Uterus (tissue), 4 donors: Measurements from ENCODE around the gene TMEM185B. TPM values are rescaled to one million over a fixed set of nuclear protein-coding genes. Genes with fewer than 3 reads are reported as not detected.
"Not testable (repeated sequence)": the region's sequence is repeated elsewhere in the genome, so short reads cannot be mapped to it uniquely, and the experiment has no call there.

Source experiments
- DNase-seq, 2 donors: peaks; one replicate each; pipeline ENCODE4 v3.0.0-alpha.2; 2019 to 2020
- H3K27ac ChIP-seq, 2 donors: fragments of 200-600 bp; sonication (generic); 1 replicate in 1 of 2; 2 replicates in 1 of 2; pipeline ENCODE4 v1.5.1; 2016 to 2018
- H3K27me3 ChIP-seq, 2 donors: fragments of 200-600 bp; sonication (generic); one replicate each; pipeline ENCODE4 v1.5.1; 2018 to 2019; ENCODE audit warnings: control low read depth in 1 of 2
- H3K36me3 ChIP-seq, 2 donors: fragments of 200-600 bp; sonication (generic); one replicate each; pipeline ENCODE4 v1.5.1; 2019; ENCODE audit warnings: control low read depth in 1 of 2
- H3K4me1 ChIP-seq, 2 donors: fragments of 200-600 bp; sonication (generic); one replicate each; pipeline ENCODE4 v1.5.1; 2018 to 2019; ENCODE audit warnings: control low read depth in 1 of 2
- H3K4me3 ChIP-seq, 2 donors: fragments of 200-600 bp; sonication (generic); 1 replicate in 1 of 2; 2 replicates in 1 of 2; pipeline ENCODE4 v1.5.1; 2018 to 2019; ENCODE audit warnings: mild to moderate bottlenecking in 1 of 2
- H3K9me3 ChIP-seq, 2 donors: fragments of 200-600 bp; sonication (generic); one replicate each; pipeline ENCODE4 v1.5.1; 2019; ENCODE audit warnings: control low read depth in 1 of 2
- CTCF ChIP-seq, 4 experiments: fragments of 200-600 bp in 2 of 4; fragments of 450-650 bp in 2 of 4; sonication (generic) in 2 of 4; IDR thresholded peaks; one replicate each; pipeline ENCODE4 v1.5.1; 2016 to 2019; ENCODE audit warnings: antibody characterized with exemption in 4 of 4, mild to moderate bottlenecking in 2 of 4, moderate library complexity in 1 of 4
- POLR2A ChIP-seq, 2 donors: fragments of 450-650 bp; IDR thresholded peaks; one replicate each; pipeline ENCODE4 v1.6.1; 2016; ENCODE audit warnings: antibody characterized with exemption in 2 of 2, mild to moderate bottlenecking in 1 of 2, moderate library complexity in 1 of 2
- intact Hi-C: fragments of 100-400 bp; cut with DNase I; formaldehyde crosslinking; loops from one replicate; pipeline ENCODE4 v1.15.1; 2023; ENCODE audit warnings: low total_unique reads
- total RNA-seq, 4 donors: library from RNA; depleted of rRNA in 3 of 4; stranded (reverse); fragments of >200 nt in 3 of 4; gene quantifications; one replicate each; pipeline versions ENCODE4 v1.1.0 to v1.2.4, GENCODE V29; 2014 to 2023
- donor health status: DM: yes; HTN: yes; CAD: no.

Gene TMEM185B
- total RNA-seq, 4 donors from 2014 or later, result 11.5 to 34.6 (median 22.0) TPM

GRCh38 chr2:120237491-120237902 is 14.3 kb upstream of the TMEM185B start:
- intact Hi-C loops, result no loop called here
- no peak for DNase-seq
- TF ChIP-seq POLR2A (IDR thresholded peaks at IDR 0.05), result no peak
- no peak for TF ChIP-seq CTCF (IDR thresholded peaks at IDR 0.05)
- Histone ChIP-seq H3K27ac (no peak overlapping the region), H3K4me3 (no peak overlapping the region), H3K4me1 (no peaks in the 10 kb centered on the region), H3K27me3 (no peaks in the 10 kb centered on the region), H3K9me3 (no peaks in the 10 kb centered on the region), H3K36me3 (no peaks in the 10 kb centered on the region)

GRCh38 chr2:120236791-120237190 is 13.6 kb upstream of the TMEM185B start:
- DNase-seq, result no peak
- no peak for TF ChIP-seq POLR2A (IDR thresholded peaks at IDR 0.05)
- TF ChIP-seq CTCF (IDR thresholded peaks at IDR 0.05), result no peak
- no peaks in the 10 kb centered on the region for H3K4me1 ChIP-seq
- H3K27me3 ChIP-seq, result no peaks in the 10 kb centered on the region
- H3K4me3 ChIP-seq, result no peak overlapping the region
- H3K36me3 ChIP-seq, result no peaks in the 10 kb centered on the region
- H3K27ac ChIP-seq, result no peak overlapping the region
- no peaks in the 10 kb centered on the region for H3K9me3 ChIP-seq
- intact Hi-C loops, result no loop called here

- no peak for TF ChIP-seq POLR2A (IDR thresholded peaks at IDR 0.05)
- TF ChIP-seq CTCF (IDR thresholded peaks at IDR 0.05), result no peak
- intact Hi-C loops, result no loop called here
Observed at GRCh38 chr2:120236316-120236715, 13.1 kb upstream of the TMEM185B start.

DNA sequence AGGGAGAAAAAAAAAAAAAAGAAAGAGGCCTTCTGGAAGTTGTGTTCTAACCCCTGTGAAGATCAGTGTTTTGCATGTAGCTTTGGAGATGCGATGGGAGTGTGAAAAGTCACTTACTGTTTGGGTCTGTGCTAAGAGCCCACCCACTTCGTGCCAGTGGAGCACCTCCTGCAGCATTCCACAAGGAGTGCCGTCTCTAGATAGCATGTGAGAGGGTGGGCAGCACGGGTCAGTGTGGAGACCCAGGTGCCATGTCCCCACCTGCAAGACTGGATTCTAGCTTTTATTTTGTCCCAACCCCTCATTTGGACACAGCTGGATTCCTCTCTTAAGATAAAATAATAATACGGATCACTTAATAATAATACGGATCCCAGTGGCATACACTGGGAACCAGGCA is 12.5 kb upstream of the TMEM185B start:
- TF ChIP-seq POLR2A (IDR thresholded peaks at IDR 0.05) (no peak), CTCF (IDR thresholded peaks at IDR 0.05) (no peak)
- Histone ChIP-seq H3K27ac (no peak overlapping the region), H3K36me3 (no peaks in the 10 kb centered on the region), H3K27me3 (no peaks in the 10 kb centered on the region), H3K9me3 (no peaks in the 10 kb centered on the region), H3K4me3 (no peak overlapping the region), H3K4me1 (no peaks in the 10 kb centered on the region)
- intact Hi-C loops, result no loop called here
- DNase-seq, result no peak

More at GRCh38 chr2:120236316-120236715, 13.1 kb upstream of the TMEM185B start:
- DNase-seq, result no peak
- Histone ChIP-seq H3K4me3 (no peak overlapping the region), H3K9me3 (no peaks in the 10 kb centered on the region), H3K27me3 (no peaks in the 10 kb centered on the region), H3K27ac (no peak overlapping the region), H3K36me3 (no peaks in the 10 kb centered on the region), H3K4me1 (no peaks in the 10 kb centered on the region)

DNA sequence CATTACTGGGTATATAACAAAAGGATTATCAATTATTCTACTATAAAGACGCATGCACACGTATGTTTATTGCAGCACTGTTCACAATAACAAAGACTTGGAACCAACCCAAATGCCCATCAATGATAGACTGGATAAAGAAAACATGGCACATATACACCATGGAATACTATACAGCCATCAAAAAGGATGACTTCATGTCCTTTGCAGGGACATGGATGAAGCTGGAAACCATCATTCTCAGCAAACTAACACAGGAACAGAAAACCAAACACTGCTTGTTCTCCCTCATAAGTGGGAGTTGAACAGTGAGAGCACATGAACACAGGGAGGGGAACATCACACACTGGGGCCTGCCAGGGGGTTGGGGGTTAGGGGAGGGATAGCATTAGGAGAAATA is 12.0 kb upstream of the TMEM185B start:
- H3K27me3 ChIP-seq, H3K4me3 ChIP-seq, H3K9me3 ChIP-seq, DNase-seq, intact Hi-C loops, H3K4me1 ChIP-seq, H3K36me3 ChIP-seq, H3K27ac ChIP-seq: not testable (repeated sequence)

GRCh38 chr2:120233292-120233691 is 10.1 kb upstream of the TMEM185B start:
- Histone ChIP-seq H3K27ac (peak overlapping the region; percentile 66 to 75), H3K27me3 (no peaks in the 10 kb centered on the region), H3K36me3 (no peaks in the 10 kb centered on the region), H3K9me3 (no peaks in the 10 kb centered on the region), H3K4me1 (no peaks in the 10 kb centered on the region), H3K4me3 (no peak overlapping the region)
- no peak for TF ChIP-seq POLR2A (IDR thresholded peaks at IDR 0.05)
- no peak for TF ChIP-seq CTCF (IDR thresholded peaks at IDR 0.05)
- intact Hi-C loops, result no loop called here
- DNase-seq, result no peak
